ENCODE measurements around the gene KLHL42. TPM values are rescaled to one million over a fixed set of nuclear protein-coding genes. Genes with fewer than 3 reads are reported as not detected.

KLHL42 gene
- total RNA-seq, 2 experiments from 2014 or later = 24.2 to 25.2 TPM

GRCh38 chr12:27771481-27772327 is 8.3 kb upstream of the KLHL42 start:
- intact Hi-C loops (cut with micrococcal nuclease; ENCODE audit: unreplicated experiment) = no loop called here
- Histone ChIP-seq H3K79me2 (ENCODE audit: insufficient read depth, low read depth, low read length) (no peaks in the 10 kb centered on the region), H3K9me3 (ENCODE audit: low read length) (no peaks in the 10 kb centered on the region), H3K27ac (ENCODE audit: low read depth, low read length, poor library complexity, severe bottlenecking) (no peak overlapping the region), H2AFZ (ENCODE audit: low read length) (no peak overlapping the region), H3K4me1 (ENCODE audit: insufficient read depth, low read length, poor library complexity, severe bottlenecking) (peaks cover 4% of the 10 kb centered on the region), H3K9me2 (ENCODE audit: insufficient read depth, low read length) (no peaks in the 10 kb centered on the region), H3K4me3 (ENCODE audit: low read depth, low read length, poor library complexity, severe bottlenecking) (no peak overlapping the region), H3K36me3 (ENCODE audit: insufficient read depth, low read length) (no peaks in the 10 kb centered on the region), H4K20me1 (ENCODE audit: insufficient read depth, low read length) (no peaks in the 10 kb centered on the region), H3K4me2 (ENCODE audit: low read length) (no peak overlapping the region)
- ChIA-PET CTCF (ENCODE audit: unreplicated experiment) (no interaction called here), POLR2A (no interaction called here)
- TF ChIP-seq CTCF (conservative IDR thresholded peaks at IDR 0.05; ENCODE audit: low read length) = no peak
- no peak for TF ChIP-seq EZH2phosphoT487 (IDR thresholded peaks at IDR 0.05; ENCODE audit: borderline replicate concordance, low read depth, low read length)
- no TSS peak for BruUV-seq (replicated peaks)
- no peak for DNase-seq (ENCODE audit: low spot score)

- no peaks in the 10 kb centered on the region for H3K9me3 ChIP-seq (ENCODE audit: low read length)
- no peak overlapping the region for H3K4me3 ChIP-seq (ENCODE audit: low read depth, low read length, poor library complexity, severe bottlenecking)
- H3K9me2 ChIP-seq (ENCODE audit: insufficient read depth, low read length) = no peaks in the 10 kb centered on the region
- ChIA-PET POLR2A (no interaction called here), CTCF (ENCODE audit: unreplicated experiment) (no interaction called here)
- DNase-seq (ENCODE audit: low spot score) = no peak
- TF ChIP-seq EZH2phosphoT487 (IDR thresholded peaks at IDR 0.05; ENCODE audit: borderline replicate concordance, low read depth, low read length) (no peak), CTCF (conservative IDR thresholded peaks at IDR 0.05; ENCODE audit: low read length) (no peak)
- no peaks in the 10 kb centered on the region for H4K20me1 ChIP-seq (ENCODE audit: insufficient read depth, low read length)
- H2AFZ ChIP-seq (ENCODE audit: low read length) = no peak overlapping the region
- H3K36me3 ChIP-seq (ENCODE audit: insufficient read depth, low read length) = no peaks in the 10 kb centered on the region
- peaks cover 4% of the 10 kb centered on the region for H3K4me1 ChIP-seq (ENCODE audit: insufficient read depth, low read length, poor library complexity, severe bottlenecking)
- BruUV-seq (replicated peaks) = no TSS peak
- no peak overlapping the region for H3K27ac ChIP-seq (ENCODE audit: low read depth, low read length, poor library complexity, severe bottlenecking)
- H3K79me2 ChIP-seq (ENCODE audit: insufficient read depth, low read depth, low read length) = no peaks in the 10 kb centered on the region
- H3K4me2 ChIP-seq (ENCODE audit: low read length) = no peak overlapping the region
- intact Hi-C loops (cut with micrococcal nuclease; ENCODE audit: unreplicated experiment) = no loop called here
Measured at GRCh38 chr12:27772328-27773049, 7.5 kb upstream of the KLHL42 start.

- Histone ChIP-seq H3K4me3 (ENCODE audit: low read depth, low read length, poor library complexity, severe bottlenecking) (no peak overlapping the region), H3K9me2 (ENCODE audit: insufficient read depth, low read length) (no peaks in the 10 kb centered on the region), H3K4me2 (ENCODE audit: low read length) (no peak overlapping the region), H3K79me2 (ENCODE audit: insufficient read depth, low read depth, low read length) (peaks cover 11% of the 10 kb centered on the region; the same call in 1 of the 2 replicates), H3K4me1 (ENCODE audit: insufficient read depth, low read length, poor library complexity, severe bottlenecking) (peaks cover 21% of the 10 kb centered on the region), H4K20me1 (ENCODE audit: insufficient read depth, low read length) (no peaks in the 10 kb centered on the region), H2AFZ (ENCODE audit: low read length) (no peak overlapping the region), H3K9me3 (ENCODE audit: low read length) (no peaks in the 10 kb centered on the region), H3K27ac (ENCODE audit: low read depth, low read length, poor library complexity, severe bottlenecking) (no peak overlapping the region), H3K36me3 (ENCODE audit: insufficient read depth, low read length) (peaks cover 5% of the 10 kb centered on the region; the same call in 1 of the 2 replicates)
- intact Hi-C loops (cut with micrococcal nuclease; ENCODE audit: unreplicated experiment) = no loop called here
- no peak for DNase-seq (ENCODE audit: low spot score)
- CTCF ChIA-PET (ENCODE audit: unreplicated experiment) = no interaction called here
- BruUV-seq (replicated peaks) = no TSS peak
- TF ChIP-seq EZH2phosphoT487 (IDR thresholded peaks at IDR 0.05; ENCODE audit: borderline replicate concordance, low read depth, low read length) = no peak
- no peak for TF ChIP-seq CTCF (conservative IDR thresholded peaks at IDR 0.05; ENCODE audit: low read length)
- POLR2A ChIA-PET = no interaction called here
Measured at GRCh38 chr12:27777141-27777540, 2.9 kb upstream of the KLHL42 start.
